Stimulated activated CD8-positive, alpha-beta memory T cell treated with anti-CD3 and anti-CD28 coated beads, Interleukin-4, amount 100 ng/mL, for 4 hours (primary cell): ENCODE measurements around the gene C14orf119.
A peak's percentile ranks its signal among the peaks of the same experiment; 100 is the strongest.

Source experiments
- DNase-seq, 2 donors: peaks; one replicate each; pipeline ENCODE4 v3.0.0-alpha.2; 2020; ENCODE audit warnings: low read depth in 2 of 2, low spot score in 1 of 2

The C14orf119 gene

GRCh38 chr14:23086565-23086964 lies 8.7 kb upstream of the C14orf119 start:
- DNase-seq: no peak

- no peak for DNase-seq
Observed at GRCh38 chr14:23089498-23090253, 5.6 kb upstream of the C14orf119 start.

GRCh38 chr14:23090254-23090636 lies 5.1 kb upstream of the C14orf119 start:
- no peak for DNase-seq

- DNase-seq: no peak
Observed at GRCh38 chr14:23091294-23092225, 3.7 kb upstream of the C14orf119 start.

- DNase-seq: no peak
Observed at GRCh38 chr14:23093104-23093503, 2.2 kb upstream of the C14orf119 start.

GRCh38 chr14:23093526-23093925 lies 1.8 kb upstream of the C14orf119 start:
- DNase-seq: no peak

- DNase-seq: peak in 1 of 2 donors; percentile 47
Observed at GRCh38 chr14:23093991-23094665, 1.2 kb upstream of the C14orf119 start.

GRCh38 chr14:23094666-23095195 lies 574 bp upstream of the C14orf119 start, which contains the start of gene ACIN1:
Gene ACIN1, minus strand, starts transcription at chr14:23095136. Its CDS starts 24 bp downstream, at chr14:23095112.
- peak; percentile 56 to 98 for DNase-seq

- DNase-seq: no peak
Observed at GRCh38 chr14:23097786-23098185, 2.5 kb downstream of the C14orf119 start.

GRCh38 chr14:23099212-23099861 lies 4.0 kb downstream of the C14orf119 start:
- DNase-seq: no peak

- DNase-seq: no peak
Observed at GRCh38 chr14:23101213-23101970, 6.1 kb downstream of the C14orf119 start.

GRCh38 chr14:23101986-23102625 lies 6.8 kb downstream of the C14orf119 start:
- DNase-seq: no peak

GRCh38 chr14:23102801-23103200 lies 7.5 kb downstream of the C14orf119 start:
- DNase-seq: no peak

GRCh38 chr14:23103581-23103980 lies 8.3 kb downstream of the C14orf119 start:
- DNase-seq: no peak

GRCh38 chr14:23104070-23104590 lies 8.8 kb downstream of the C14orf119 start:
- no peak for DNase-seq

GRCh38 chr14:23104591-23105347 lies 9.5 kb downstream of the C14orf119 start, which contains the start of gene CIROP:
Gene CIROP, minus strand, starts transcription at chr14:23104989. Its CDS starts 69 bp downstream, at chr14:23104920.
- no peak for DNase-seq

GRCh38 chr14:23105348-23105824 lies 10.1 kb downstream of the C14orf119 start:
- DNase-seq: no peak

- DNase-seq: no peak
Observed at GRCh38 chr14:23106747-23107045, 11.4 kb downstream of the C14orf119 start.
